Measurements from ENCODE around the gene PDPN.

DNA sequence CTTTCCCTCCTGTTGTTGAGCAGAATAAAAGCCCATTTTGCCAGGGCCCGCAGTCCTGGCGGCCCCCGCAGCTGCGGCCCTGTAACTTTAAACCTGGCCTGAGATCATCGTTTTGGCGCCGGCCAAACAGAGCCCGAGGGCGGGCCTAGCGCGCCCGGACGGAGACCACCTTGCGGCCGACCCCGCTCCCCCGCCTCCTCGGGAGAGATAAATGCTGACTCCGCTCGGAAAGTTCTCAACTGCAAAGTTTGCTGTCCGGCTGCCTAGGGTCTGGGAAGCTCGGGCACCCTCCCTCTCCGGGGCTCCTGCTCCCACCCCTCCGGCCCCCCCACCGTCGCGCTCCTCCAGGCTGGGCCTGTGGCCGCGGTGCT lies at the start of gene PDPN:
- TF ChIP-seq, protein P1, sequence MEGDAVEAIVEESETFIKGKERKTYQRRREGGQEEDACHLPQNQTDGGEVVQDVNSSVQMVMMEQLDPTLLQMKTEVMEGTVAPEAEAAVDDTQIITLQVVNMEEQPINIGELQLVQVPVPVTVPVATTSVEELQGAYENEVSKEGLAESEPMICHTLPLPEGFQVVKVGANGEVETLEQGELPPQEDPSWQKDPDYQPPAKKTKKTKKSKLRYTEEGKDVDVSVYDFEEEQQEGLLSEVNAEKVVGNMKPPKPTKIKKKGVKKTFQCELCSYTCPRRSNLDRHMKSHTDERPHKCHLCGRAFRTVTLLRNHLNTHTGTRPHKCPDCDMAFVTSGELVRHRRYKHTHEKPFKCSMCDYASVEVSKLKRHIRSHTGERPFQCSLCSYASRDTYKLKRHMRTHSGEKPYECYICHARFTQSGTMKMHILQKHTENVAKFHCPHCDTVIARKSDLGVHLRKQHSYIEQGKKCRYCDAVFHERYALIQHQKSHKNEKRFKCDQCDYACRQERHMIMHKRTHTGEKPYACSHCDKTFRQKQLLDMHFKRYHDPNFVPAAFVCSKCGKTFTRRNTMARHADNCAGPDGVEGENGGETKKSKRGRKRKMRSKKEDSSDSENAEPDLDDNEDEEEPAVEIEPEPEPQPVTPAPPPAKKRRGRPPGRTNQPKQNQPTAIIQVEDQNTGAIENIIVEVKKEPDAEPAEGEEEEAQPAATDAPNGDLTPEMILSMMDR (IDR thresholded peaks at IDR 0.05; ENCODE audit: low read depth, low read length, poor library complexity, severe bottlenecking) = no peak
- TF ChIP-seq EZH2phosphoT487 (IDR thresholded peaks at IDR 0.05; ENCODE audit: borderline replicate concordance, low read length) = no peak

Data from DOHH2 (cell line).